Fibroblast of skin of scalp (primary cell): ENCODE measurements around the gene GRK6.
"Not testable (repeated sequence)": the region's sequence is repeated elsewhere in the genome, so short reads cannot be mapped to it uniquely, and the experiment has no call there.

Experiments
- DNase-seq: peaks from one replicate; pipeline ENCODE4 v3.0.0-alpha.2; 2013

GRK6 gene

DNA sequence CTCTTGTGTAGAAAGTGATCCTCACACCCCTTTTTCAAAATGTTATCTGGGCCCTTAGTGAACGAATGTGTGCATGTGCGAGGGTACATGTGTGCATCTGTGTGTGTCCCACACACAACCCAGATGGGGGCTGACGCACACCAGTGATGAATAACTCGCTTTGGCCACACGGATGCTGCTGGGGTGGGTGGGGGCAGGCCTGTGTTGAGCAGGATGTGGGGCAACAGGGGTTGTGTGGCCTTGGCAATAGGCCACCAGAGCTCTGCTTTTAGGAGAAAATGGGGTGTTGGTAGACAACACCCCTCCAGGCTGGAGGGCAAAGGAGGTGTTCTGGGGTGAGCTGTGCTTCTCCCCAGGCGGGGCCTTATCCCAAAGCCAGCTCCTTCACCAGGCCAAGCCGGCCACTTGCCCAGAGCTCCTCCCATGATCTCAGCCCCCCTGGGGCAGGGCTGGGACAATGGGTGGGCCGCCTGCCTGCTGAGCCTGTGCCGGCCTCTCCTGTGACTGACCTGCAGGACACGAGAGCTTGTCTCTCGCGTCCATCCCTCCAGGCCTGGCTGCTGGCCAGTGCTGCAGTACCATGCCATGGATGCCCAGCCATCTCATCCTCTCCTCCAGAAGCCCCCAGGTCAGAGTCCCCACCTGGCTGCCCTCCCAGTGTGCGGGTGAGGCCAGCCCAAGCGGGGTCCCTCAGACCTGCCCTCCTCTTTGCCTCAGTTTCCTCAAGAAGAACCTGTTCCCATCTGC is 45.3 kb downstream of the GRK6 start:
- peak; percentile 49 for DNase-seq

- peak; percentile 47 for DNase-seq
Measured at GRCh38 chr5:177472460-177473442, 46.3 kb downstream of the GRK6 start.

DNA sequence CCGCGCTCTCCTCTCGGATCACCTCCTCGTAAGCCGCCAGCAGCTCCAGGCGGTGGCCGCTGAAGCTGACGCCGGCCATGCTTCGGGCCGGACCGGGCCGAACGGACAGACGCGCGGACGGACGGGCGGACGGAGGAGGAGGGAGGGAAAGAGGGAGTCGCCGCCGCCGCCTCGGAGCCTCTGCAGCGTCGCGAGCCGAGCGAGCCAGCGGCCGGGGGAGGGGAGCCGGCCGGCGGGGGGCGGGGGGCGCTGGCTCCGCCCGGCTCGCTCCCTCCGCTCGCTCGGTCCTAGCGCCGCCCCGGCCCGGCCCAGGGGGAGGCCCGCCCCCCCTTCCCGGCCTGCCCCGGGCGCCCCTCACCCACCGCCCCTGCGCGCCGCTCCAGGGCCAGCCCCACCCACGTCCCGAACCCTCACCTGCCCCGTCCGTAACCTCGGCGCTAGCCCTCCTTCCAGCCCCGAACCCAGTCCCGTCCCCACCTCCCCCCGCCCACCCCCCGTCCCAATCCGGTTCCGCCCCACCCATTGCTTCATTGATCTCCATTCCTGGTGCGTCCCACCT is 47.0 kb downstream of the GRK6 start, which contains the start of gene DBN1:
Gene DBN1 (minus strand): TSS at position 192 of the 559 bp plus-strand sequence. CDS start 113 bp downstream, at position 79.
- peak; percentile 79 for DNase-seq

DNA sequence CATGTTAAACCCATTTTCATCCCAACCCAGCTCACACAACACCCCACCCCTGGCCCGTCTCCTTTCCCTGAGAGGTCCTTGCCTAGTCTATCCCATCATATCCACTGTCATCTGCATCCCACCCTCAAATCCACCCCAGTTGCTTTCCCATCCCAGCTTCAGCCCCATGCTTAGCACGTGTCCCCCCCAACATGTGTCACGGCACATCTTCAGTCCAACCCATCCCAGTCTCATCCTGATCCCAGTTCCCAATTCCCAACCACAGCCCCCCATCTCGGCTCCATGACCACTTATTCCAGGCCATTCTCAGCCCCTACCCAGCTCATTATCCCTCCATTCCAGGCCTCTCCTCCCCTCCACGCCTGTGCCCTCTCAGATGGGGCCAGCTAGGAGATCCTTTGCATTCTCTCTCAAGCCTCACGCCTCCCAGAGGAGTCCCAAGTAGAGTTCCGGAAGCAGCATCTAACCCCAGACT is 47.6 kb downstream of the GRK6 start:
- DNase-seq, result peak; percentile 58

DNA sequence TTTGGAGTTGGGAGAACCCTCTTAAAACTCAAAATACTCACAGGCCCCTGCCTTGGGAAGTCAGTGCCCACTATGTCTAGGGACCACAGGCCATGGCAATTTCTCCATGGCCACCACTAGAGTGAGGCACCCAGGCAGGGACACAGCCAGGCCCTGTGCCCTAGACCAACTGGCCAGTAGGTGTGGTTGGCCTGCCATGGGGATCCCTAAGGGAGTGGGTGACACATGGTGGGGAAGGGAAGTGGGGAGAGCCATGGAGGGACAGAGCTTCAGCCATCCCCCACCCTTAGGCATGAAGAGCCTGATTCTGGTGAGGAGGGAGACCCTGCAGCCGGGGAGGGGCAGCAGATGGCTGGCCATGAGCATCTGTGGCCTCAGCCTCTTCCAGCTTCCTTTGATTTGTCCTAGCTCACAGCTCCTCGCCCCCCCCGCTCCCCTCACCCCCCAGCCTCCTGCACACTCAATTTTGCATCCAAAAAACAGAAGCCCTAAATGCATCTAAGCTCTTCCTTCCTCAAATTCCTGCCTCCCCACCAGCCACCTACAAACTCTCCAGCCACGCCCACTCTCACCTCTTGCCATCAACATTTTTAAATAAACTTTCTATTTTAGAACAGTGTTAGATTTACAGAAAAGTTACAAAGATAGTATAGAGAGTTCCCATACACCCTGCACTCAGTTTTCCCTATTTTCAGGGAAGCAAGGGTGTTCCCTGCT is 48.5 kb downstream of the GRK6 start:
- peak; percentile 53 for DNase-seq

- peak; percentile 47 for DNase-seq
Measured at GRCh38 chr5:177475563-177476427, 49.3 kb downstream of the GRK6 start.

GRCh38 chr5:177476531-177477233 is 50.2 kb downstream of the GRK6 start:
- peak; percentile 80 for DNase-seq

- DNase-seq, result peak; percentile 55
Measured at GRCh38 chr5:177477701-177478477, 51.4 kb downstream of the GRK6 start.

- DNase-seq, result peak; percentile 59
Measured at GRCh38 chr5:177478711-177479646, 52.5 kb downstream of the GRK6 start.

DNA sequence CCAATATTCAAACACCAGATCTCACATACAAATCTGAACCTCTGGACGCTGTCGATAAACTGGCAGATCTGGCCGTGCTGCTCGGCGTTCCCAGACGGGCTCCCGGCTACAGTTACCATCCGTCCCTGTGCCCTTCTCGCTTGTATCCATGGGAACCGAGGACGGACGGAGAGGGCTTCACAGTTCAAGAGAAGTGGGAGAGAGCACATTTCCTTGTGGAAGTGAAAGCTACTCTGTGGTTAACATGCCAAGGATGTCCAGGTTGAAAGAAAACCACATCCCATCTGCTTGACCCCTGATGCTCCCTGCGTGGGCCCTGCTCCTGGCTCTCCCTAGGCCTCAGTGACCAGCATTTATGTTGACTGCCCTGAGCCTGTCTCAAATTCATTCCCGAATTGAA is 53.3 kb downstream of the GRK6 start:
- DNase-seq, result peak; percentile 39

DNA sequence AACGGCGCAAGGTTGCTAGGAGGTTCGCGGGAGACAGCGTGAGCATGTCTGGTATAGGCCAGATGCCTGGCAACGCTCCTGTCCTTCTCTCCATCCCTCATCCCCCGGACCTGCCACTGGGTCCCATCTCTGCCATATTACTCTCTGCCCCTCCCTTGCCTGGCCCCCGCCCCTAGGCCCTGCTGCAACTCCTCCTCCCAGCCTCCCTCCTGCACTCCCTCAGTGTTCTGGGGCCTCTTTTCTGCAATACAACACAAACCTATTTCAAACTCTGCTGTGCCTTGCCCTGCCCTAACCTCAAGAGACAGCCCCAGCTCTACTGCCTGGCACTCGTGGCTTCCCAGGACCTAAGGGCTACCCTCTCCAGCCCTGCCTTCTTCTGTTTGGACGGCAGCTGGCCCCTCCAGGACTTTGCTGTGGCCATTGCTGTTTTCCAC is 55.9 kb downstream of the GRK6 start:
- no peak for DNase-seq

DNA sequence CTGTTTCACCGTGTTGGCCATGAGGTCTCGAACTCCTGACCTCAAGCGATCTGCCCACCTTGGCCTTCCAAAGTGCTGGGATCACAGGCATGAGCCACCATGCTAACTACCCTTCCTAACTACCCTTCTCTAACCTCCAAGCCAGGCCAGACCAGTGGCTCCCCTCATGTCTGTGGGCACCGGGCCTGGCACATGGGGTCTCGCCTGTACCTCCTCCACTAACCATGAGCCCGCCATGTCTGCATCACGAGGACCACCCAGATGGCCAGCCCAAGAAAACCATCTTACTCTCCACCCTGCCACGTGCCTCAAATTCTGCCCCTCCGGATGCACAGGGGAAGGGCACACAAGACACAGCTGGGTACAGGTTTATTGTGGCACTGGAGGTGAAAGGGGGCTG is 56.6 kb downstream of the GRK6 start:
- no peak for DNase-seq

DNA sequence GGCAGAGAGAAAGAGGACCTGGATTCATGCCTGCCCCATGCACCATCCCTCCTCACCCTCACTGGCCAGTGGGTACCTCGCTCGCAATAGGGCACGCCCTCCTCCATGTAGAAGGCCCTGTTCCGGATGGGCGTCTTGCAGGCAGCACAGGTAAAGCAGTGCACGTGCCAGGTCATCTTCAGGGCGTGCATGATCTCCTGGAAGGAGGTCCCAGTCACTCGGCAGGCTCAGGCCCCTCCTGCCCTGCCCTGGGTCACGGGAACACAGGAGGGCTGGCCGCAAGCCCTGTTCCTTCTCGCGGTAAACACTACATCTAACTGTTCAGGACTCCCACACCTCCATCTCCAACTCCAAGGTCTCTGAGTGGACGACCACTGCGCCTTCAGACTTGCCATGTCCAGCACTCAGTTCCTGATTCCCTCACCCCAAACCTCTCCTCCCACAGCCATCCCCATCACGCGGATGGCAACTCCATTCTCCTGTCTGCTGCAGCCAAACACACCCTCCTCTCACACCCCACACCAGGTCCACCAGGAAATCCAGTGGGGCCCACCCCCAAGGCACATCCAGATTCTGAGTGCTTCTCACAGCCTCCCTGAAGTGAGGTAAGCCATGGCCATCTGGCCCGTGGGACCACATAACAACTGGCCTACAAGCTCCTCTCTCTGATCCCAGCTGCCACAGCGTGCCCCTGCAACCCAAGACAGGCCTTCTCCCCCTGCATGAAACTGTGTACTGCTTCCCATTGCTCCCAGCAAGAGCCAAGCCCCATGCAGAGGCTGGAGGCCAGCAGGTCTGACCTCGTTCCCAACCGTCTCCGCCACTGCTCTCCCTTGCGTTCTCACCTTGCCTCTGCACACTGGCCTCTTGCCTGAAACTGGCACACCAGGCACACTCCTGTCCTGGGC is 57.8 kb downstream of the GRK6 start:
- no peak for DNase-seq

DNA sequence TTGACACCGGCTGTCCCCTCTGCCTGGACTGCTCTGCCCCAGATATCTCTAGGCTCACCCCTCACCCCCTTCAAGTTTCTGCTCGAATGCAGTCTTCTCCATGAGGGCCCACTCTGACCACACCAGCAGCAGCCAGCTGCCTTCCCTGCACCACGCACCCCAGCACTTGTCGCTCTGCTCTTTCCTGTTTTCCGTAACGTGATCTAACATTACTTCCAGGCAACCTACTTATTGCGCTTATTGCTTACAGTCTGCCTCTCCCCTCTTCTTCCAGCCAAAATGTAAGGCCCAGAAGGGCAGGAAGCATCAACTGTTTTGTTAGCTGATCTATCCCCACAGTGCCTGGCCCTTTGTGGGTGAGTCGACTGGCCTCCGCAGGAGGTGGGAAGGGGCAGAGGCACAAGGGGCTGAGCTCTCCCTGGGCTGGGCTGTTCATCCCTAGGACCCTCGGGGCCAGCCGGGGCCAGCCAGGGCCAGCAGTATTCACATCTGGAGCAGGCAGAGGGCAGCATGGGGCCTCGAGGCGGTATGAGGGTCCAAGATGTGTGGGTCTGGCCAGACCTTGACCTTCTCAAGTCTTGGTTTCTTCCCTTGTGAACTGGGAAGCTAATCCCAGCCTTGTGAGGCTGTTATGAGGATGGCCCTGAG is 58.5 kb downstream of the GRK6 start:
- DNase-seq, result no peak

GRCh38 chr5:177485753-177486152 is 59.3 kb downstream of the GRK6 start:
- DNase-seq, result not testable (repeated sequence)

DNA sequence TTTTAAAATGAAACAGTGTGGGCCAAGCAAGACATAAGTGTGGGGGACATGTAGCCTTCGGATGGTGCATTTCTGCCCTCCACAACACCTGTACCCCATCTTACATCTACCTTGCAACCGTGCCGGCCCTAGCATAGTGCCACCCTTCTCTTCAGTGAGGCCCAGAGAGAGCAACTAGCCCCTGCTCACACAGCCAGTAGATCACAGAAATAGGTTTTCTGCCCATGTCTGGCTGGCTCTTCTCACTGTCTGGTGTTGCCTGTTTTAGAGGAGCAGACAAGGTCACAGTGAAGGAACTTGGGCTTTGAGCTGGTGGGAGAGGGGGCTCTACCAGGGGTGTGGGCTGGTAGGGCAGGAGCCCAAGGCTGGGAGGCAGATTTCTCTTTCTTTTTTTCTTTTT is 59.8 kb downstream of the GRK6 start:
- DNase-seq, result no peak

- DNase-seq, result no peak
Measured at GRCh38 chr5:177487144-177487543, 60.7 kb downstream of the GRK6 start.
